ENCODE measurements around the gene CAPN10. TPM values are rescaled to one million over a fixed set of nuclear protein-coding genes. Genes with fewer than 3 reads are reported as not detected.
A peak's percentile ranks its signal among the peaks of the same experiment; 100 is the strongest.

CAPN10 gene
- total RNA-seq, 1 experiment from 2014 or later, result 22.3 TPM

- no peak for DNase-seq (ENCODE audit: extremely low read depth, low read depth)
Observed at GRCh38 chr2:240635998-240636547, 49.5 kb downstream of the CAPN10 start.

GRCh38 chr2:240636563-240637115 is 50.1 kb downstream of the CAPN10 start:
- no peak for DNase-seq (ENCODE audit: extremely low read depth, low read depth)

DNA sequence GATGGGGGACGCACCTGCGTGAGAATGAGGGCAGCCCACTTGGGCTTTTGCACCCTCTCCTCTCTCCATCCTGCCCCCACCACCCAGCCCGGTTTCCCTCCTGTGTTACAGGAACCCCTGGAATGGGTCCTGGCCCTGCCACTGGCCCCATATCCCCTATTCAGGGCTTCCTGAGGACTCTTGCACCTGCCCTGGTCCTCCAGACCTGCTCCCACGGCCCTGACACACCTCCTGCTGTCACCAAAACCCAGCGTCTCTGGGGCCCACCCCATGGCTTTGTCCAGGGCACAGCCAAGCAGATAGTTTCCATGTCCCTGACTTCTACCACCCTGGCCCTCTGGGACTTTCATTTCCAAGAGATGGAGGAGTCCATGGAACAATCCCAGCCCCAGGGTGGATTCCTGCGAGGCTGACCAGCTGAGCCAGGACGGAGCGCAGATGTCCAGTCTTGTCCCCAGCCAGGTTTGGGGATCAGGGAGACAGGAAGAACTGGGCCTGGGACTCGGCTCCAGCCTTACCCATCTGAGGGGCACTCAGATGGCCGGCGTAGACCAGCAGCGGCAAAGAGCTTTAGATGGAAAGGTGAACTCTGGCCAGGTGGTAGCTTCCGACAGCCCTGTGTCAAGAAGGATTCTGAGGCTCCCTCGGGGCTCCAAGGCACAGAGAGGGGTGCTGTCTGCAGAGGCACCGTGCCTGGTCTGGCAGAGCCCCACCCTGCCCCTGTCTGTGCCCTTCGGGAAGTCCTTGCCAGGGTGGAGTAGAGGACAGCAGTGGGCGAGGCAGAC is 50.8 kb downstream of the CAPN10 start:
- DNase-seq (ENCODE audit: extremely low read depth, low read depth), result no peak

DNA sequence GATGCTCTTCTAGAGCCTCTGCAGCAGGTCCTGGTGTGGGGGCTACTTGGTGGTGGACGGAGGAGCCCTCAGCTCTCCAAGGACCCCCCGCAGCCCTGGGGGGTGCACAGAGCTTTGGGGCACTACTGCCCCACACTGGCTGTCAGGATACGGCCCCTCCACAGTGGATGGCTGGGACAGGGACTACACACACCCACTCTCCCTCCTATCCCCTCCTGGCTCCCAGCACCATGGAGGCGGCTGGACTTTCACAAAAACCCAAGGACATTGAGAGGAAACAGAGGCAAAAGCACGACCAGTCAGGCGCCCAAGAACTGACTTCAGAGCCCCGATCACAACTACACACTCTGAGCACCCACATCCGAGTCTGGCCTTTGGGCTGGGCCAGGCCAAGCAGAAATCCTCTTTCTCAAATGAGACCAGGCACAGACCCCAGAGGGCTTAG is 51.4 kb downstream of the CAPN10 start:
- no peak for DNase-seq (ENCODE audit: extremely low read depth, low read depth)

GRCh38 chr2:240638512-240639160 is 52.1 kb downstream of the CAPN10 start:
- no peak for DNase-seq (ENCODE audit: extremely low read depth, low read depth)

GRCh38 chr2:240639566-240639965 is 53.0 kb downstream of the CAPN10 start:
- no peak for DNase-seq (ENCODE audit: extremely low read depth, low read depth)

- peak; percentile 40 for DNase-seq (ENCODE audit: extremely low read depth, low read depth)
Observed at GRCh38 chr2:240640939-240641338, 54.4 kb downstream of the CAPN10 start.

DNA sequence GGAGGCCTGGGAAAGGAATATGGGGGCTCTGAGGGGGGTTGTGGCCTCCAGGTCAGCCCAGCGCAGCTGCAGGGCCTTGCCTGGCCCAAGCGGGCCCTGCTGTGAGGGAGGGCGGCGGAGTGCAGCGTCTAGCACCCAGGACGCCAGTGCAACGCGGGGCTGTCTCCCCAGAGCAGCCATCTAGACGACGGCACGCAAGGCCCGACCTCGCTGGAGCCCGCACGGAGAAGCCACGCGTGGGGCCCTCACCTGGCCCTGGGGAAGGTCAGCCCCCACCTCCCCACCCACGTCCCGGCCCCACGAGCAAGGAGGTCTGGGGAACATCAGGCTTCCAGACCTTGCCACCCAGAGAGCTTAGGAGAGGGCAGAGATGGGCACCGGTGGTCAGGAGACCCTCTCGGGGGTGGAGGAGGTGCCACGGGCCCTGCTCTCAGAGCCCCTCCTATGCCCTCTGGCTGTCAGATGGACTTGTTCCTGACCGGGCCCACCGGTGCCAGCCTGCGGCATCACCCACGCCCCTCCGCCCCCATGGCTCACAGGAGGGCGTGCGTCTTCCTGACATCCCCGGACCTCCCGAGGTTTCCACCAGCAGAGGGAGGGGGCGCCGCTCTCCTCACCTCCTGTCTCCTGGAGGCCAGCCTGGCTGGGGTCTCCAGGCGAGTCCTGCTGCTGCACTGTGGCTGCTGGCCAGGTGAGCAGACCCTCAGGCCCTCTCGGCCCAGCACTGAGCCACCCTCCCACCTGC is 55.7 kb downstream of the CAPN10 start:
- DNase-seq (ENCODE audit: extremely low read depth, low read depth), result no peak

DNA sequence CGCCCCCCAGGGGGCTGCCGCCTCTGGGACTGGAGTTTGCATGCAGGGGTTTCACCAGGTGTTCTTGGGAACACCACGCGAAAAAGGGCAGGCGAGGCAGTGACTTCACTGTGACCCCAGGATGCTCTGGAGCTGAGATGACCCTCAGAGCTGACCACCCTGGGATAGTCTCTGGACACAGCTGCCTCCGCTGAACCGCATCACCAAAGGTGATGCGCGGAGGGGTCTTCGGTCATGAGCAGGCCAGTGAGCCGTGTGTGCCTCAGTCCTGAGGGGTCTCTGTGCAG is 56.2 kb downstream of the CAPN10 start:
- no peak for DNase-seq (ENCODE audit: extremely low read depth, low read depth)

DNA sequence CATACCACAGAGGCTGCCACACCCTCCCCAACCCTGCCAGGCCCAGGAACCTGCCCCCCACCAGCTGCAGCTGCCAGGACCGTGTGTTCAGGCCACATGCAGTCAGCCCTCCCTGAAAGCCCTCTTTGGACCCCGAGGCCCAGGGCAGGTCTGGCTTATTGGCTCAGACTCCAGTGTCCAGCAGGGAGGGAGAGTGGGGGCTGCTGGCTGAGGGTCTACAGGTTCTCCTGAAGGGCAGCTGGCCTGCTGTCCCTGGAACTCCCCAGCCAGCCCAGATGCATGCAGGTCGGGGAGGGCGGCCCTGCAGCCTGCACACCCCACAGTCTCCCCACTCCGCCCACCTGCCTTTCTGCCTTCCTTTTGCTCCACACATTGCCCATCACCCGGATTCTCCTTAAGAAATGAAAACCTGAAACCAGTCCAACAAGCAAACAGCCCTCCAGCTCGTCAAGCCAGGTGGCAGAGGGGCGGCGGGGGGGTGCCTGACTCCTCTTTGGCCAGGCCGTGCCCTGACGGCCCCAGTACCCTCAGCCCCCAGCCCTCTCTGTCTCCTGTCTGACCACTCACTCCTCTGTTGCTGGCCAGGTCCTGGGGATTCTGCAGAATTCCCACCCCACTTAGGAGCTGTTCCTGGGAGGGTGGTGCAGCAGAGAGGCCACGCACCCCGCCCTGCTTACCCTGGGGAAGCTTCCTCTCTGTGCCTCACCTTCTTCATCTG is 56.7 kb downstream of the CAPN10 start:
- DNase-seq (ENCODE audit: extremely low read depth, low read depth), result no peak

GRCh38 chr2:240643811-240644150 is 57.2 kb downstream of the CAPN10 start:
- DNase-seq (ENCODE audit: extremely low read depth, low read depth), result no peak

DNA sequence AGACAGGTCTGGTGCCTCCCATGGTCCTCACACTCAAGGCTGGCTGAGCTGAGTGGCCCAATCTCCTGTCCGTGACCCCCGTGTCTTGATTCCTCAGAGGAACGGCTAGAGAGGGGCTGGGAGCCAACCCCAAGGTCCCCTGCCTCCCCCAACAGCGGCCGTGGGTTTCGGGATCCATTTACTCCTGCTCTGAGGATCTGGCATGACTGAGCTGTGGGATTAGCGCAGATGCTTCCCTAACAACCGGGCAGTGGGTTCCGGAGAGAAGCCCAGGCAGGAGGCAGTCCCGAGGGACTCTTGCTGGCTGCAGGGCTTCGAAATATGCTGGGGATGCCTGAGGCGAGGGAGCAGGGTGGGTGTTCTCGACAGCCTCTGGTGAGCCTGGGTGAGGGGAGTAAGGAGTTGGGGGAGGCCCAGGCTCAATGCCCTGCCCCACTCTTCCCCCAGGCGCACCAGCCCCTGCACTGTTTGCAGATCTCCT is 57.7 kb downstream of the CAPN10 start:
- no peak for DNase-seq (ENCODE audit: extremely low read depth, low read depth)

DNA sequence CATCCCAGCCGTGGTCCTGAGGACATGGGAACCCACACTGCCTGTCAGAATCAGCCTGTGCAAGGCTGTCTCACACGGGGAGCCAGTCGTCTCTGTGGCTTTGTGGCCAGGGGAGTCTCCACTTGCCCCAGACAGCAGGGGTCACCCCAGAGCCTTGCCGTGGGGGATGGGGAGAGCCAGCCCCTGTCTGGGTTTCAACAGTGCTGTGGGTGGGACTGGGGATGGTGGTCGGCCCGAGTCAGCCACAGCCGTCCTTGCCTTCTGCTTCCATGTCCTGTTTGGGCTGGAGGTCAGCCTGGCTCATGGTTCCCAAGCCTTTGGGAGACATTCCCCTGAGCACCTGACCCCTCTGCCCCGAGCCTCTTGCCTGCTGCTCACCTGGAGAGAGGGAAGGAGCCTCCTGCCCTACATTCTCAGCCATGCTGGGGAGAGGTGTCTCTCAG is 58.3 kb downstream of the CAPN10 start:
- no peak for DNase-seq (ENCODE audit: extremely low read depth, low read depth)

DNA sequence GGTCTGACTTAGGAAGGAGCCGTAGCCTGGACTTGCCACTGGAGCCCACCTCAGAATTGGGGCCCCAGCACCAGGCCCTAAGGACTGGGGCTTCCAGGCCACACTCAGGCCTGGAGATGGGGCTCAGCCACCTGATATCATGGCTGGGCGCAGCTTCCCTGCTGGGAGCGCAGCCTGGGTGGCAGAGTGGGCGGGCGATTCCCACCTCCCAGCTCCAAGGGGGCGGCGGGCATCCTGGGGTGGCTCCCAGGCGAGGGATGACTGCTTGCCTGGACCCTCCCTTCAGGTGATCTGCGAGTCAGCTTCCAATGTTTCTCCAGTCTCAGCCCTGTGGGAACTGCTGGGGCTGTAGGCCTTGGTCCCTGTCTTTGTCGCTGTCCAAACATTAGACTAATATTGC is 58.8 kb downstream of the CAPN10 start:
- DNase-seq (ENCODE audit: extremely low read depth, low read depth), result no peak

DNA sequence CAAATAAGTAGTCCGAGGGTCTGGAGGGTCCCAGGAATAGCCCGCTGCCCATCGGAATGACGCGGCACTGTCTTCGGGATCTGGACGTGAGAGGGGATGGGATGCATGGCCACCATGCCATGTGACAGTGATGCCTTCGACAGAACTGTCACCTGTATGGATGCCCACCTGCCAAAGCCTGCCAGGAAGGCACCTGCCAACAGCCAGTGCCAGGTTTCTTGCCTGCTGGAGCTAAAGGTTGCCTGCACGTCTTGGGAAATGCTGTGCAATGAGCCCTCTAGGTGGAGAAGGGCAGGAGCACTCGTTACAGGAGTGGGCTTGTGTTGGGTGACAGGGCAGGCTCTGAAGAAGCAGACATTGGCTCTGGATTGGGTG is 59.3 kb downstream of the CAPN10 start:
- no peak for DNase-seq (ENCODE audit: extremely low read depth, low read depth)

DNA sequence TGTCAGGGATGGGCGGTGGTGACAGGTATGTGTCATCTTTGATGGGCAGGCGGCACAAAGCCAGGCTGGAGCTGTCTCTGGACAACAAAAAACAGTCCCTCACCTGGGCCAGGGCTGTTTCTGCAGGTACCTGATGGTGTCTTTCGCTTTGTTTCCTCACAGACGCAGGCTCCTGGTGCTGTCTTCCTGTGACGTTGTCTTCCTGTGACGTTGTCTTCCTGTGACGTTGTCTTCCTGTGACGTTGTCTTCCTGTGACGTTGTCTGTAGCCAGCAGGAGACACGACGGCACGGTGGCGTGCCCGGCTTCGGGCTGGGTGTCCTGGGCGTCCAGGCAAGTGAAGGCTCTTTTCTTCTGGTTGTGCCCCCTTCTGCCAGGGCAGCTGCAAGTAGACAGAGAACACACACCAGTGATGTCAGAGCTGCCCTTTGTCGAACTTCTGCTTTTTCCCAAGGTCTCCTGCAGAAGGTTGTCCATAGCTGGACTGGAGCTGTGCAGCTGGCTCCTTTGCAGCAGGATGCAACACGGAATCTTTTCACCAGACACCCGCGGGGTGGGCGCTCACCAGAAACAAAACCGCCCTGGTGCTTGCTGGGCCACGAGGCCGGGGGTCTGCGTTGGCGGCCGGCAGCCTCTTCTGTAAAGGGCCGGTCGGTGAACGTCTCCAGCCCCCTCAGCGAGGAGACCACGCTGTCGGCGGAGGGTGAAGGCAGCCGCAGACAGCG is 59.8 kb downstream of the CAPN10 start:
- DNase-seq (ENCODE audit: extremely low read depth, low read depth), result no peak

GRCh38 chr2:240646900-240647502 is 60.5 kb downstream of the CAPN10 start:
- no peak for DNase-seq (ENCODE audit: extremely low read depth, low read depth)

DNA sequence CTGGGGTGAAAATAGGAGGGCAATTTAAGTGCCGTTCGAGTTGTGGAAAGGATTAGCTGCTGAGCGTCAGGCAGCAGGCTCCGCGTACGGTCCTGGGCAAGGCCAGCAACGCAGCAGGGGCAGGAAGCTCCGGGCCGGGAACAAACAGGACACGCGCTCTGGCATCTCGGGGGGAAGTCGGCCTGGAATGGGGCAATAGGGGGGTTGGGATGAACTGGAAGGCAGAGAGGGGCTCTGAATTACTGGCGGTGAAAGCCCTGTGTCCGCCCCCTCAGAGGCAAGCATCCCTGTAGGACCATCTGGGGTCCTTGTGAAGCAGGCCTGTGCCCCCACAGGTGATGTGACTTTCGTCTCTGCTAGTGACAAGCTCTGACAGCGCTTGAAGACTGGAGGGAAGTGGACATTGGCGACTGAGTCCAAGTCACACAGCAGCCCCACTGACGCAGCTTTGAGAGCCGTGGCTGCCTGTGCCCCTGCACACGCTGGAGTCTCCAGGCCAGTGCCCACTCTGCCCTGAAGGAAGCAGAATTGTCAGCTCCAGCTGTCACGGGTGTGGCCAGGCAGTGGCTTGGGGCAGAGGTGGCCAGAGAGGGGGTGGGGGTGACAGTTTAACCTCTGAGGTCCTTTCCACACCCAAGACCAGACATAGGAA is 61.1 kb downstream of the CAPN10 start:
- DNase-seq (ENCODE audit: extremely low read depth, low read depth), result no peak

DNA sequence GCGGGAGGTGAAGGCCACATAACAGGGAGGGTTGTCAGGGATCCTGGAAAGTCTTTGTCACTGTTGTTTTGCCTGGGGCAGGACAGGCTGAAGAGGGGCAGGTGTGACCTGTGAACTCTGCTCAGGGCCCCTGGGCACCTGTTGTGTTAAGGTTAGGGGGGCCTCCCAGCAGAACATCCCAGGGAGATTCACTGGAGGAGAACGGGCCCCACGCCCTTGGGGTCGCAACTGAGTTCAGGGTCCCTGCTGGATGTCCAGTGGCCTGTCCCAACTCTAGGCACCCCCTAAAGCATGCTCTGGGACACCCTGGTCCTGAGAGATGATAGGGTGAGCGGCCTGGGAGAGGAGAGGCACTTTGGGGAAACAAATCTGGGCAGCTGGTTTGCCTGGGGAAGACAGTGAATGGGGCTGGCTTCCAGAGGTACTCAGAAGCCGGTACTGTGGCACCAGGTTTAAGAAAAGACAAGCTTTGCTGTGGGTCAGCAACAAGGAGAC is 61.7 kb downstream of the CAPN10 start:
- DNase-seq (ENCODE audit: extremely low read depth, low read depth), result no peak
